Caco-2 (cell line): ENCODE measurements around the gene SLC23A3. TPM values are rescaled to one million over a fixed set of nuclear protein-coding genes. Genes with fewer than 3 reads are reported as not detected.

ENCODE experiments used
- BruUV-seq: library from RNA; stranded (reverse); fragments of 400-500 nt; replicated peaks from 2 replicates; lab custom pipeline; 2021; lab: Mats Ljungman, UMichigan
- CTCF ChIA-PET: fragments of 300-600 bp; sonication (Branson Sonifier 250); formaldehyde crosslinking; loops from one replicate; lab custom pipeline; 2022; ENCODE audit warnings: antibody characterized with exemption; lab: Charles Lee
- POLR2A ChIA-PET: fragments of 300-600 bp; sonication (Branson Sonifier 250); formaldehyde crosslinking; loops from one replicate; lab custom pipeline; 2022; ENCODE audit warnings: antibody characterized with exemption; lab: Charles Lee
- DNase-seq, 2 experiments: peaks; one replicate each; pipeline versions ENCODE4 v3.0.0 to v3.0.0-alpha.2; 2020 to 2022
- H3K27me3 ChIP-seq: replicated peaks from 2 replicates; pipeline ENCODE4 v1.6.0; 2011; ENCODE audit warnings: low read length; ENCODE audit not compliant: control insufficient read depth, insufficient read depth
- H3K36me3 ChIP-seq: 2 replicates; pipeline ENCODE4 v1.5.1; 2011; ENCODE audit warnings: low read length; ENCODE audit not compliant: control insufficient read depth, insufficient read depth
- H3K4me1 ChIP-seq: fragments of 250-450 bp; sonication (Bioruptor Pico); 2 replicates; pipeline ENCODE4 v1.5.1; 2020; ENCODE audit warnings: mild to moderate bottlenecking
- H3K4me3 ChIP-seq: 2 replicates; pipeline ENCODE4 v1.5.1; 2011; ENCODE audit warnings: low read depth, mild to moderate bottlenecking, control low read depth, low read length
- H3K9me3 ChIP-seq: fragments of 250-450 bp; sonication (Bioruptor Pico); 2 replicates; pipeline ENCODE4 v1.5.1; 2020; ENCODE audit warnings: mild to moderate bottlenecking, moderate library complexity
- H3K27ac Mint-ChIP-seq: one replicate; pipeline ENCODE4 v1.8.0; 2022; ENCODE audit warnings: mixed read lengths; ENCODE audit not compliant: unreplicated experiment
- H3K27me3 Mint-ChIP-seq: one replicate; pipeline ENCODE4 v1.8.0; 2022; ENCODE audit warnings: mixed read lengths; ENCODE audit not compliant: insufficient read depth, unreplicated experiment
- H3K36me3 Mint-ChIP-seq: one replicate; pipeline ENCODE4 v1.8.0; 2022; ENCODE audit warnings: mild to moderate bottlenecking, mixed read lengths; ENCODE audit not compliant: insufficient read depth, unreplicated experiment
- H3K4me1 Mint-ChIP-seq: one replicate; pipeline ENCODE4 v1.8.0; 2022; ENCODE audit warnings: low read depth, mixed read lengths; ENCODE audit not compliant: unreplicated experiment
- H3K4me3 Mint-ChIP-seq: one replicate; pipeline ENCODE4 v1.8.0; 2022; ENCODE audit warnings: mild to moderate bottlenecking, moderate library complexity, mixed read lengths; ENCODE audit not compliant: unreplicated experiment
- H3K9me3 Mint-ChIP-seq: one replicate; pipeline ENCODE4 v1.8.0; 2022; ENCODE audit warnings: mixed read lengths; ENCODE audit not compliant: unreplicated experiment
- CTCF ChIP-seq, 2 experiments: fragments of 200-600 bp in 1 of 2; IDR thresholded peaks; 1 replicate in 1 of 2; 2 replicates in 1 of 2; pipeline versions ENCODE4 v1.5.1 to v1.8.0; 2011 to 2022; ENCODE audit warnings: antibody characterized with exemption in 1 of 2, control low read depth in 1 of 2, inconsistent platforms in 1 of 2, low read depth in 1 of 2, low read length in 1 of 2, mild to moderate bottlenecking in 1 of 2, moderate library complexity in 1 of 2; ENCODE audit not compliant: insufficient read depth in 1 of 2, severe bottlenecking in 1 of 2, unreplicated experiment in 1 of 2
- intact Hi-C: fragments of 100-400 bp; cut with micrococcal nuclease; formaldehyde crosslinking; loops from one replicate; pipeline ENCODE4 v1.10.0; 2022; ENCODE audit not compliant: unreplicated experiment
- total RNA-seq: library from RNA; stranded (reverse); gene quantifications from 2 replicates; pipeline ENCODE4 v1.2.3, GENCODE V29; 2022

The SLC23A3 gene
- total RNA-seq, 1 experiment from 2014 or later, result 7.1 TPM

DNA sequence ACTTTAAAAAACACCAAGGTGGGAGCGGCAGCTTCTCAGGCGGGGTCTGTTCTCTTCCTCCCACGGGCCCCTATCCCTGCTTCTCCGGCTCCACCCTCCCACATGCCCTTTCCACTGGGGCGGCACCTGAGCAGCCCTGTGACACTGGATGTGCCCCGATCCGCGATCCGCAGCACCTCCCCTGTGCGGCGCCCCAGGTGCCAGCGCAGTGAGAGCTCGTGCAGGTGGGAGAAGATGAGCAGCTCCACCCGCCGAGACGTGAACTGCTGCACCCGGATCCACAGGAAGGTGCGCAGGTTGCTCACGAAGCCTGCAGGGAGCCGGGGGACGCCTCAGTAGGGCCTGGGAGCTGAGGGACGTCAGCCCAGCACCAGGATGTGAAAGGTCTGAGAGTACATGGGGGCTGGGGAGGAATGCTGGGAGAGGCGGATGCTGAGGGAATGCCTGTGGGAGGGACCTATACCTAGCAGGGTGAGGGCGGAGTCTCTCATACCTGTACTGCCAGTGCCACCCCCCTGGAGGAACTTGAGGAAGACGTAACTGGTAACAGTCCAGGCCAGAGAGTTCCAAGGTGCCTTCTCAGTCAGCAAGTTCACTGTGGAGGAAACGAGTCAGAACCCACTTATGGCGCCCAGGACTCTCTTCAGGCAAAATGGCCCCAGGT lies 46.2 kb upstream of the SLC23A3 start:
- CTCF ChIA-PET, result interaction anchor here (0.6 kb wide), 1 partner anchor 45 kb away, joined by 3 read pairs; no protein-coding TSS in a partner anchor
- Histone ChIP-seq H3K36me3 (peaks cover 9% of the 10 kb centered on the region), H3K9me3 (no peaks in the 10 kb centered on the region), H3K4me3 (no peak overlapping the region), H3K27me3 (no peaks in the 10 kb centered on the region), H3K4me1 (peaks cover 18% of the 10 kb centered on the region)
- no peak for DNase-seq
- intact Hi-C loops, result loop anchor here (5.0 kb wide), 1 partner anchor 171 kb away; the partner anchor contains the start of gene DNPEP
- TF ChIP-seq CTCF (IDR thresholded peaks at IDR 0.05; ENCODE audit: insufficient read depth in 1 of 2, low read depth in 1 of 2, low read length in 1 of 2, severe bottlenecking in 1 of 2, unreplicated experiment in 1 of 2), result no peak
- peak overlapping the region; percentile 95 for H3K27ac Mint-ChIP-seq
- H3K36me3 Mint-ChIP-seq, result peaks cover 54% of the 10 kb centered on the region
- POLR2A ChIA-PET, result interaction anchor here (2.6 kb wide), 1 partner anchor 9 kb away, joined by 29 read pairs; the partner anchor contains the start of gene ZFAND2B
- no peaks in the 10 kb centered on the region for H3K4me1 Mint-ChIP-seq
- no peaks in the 10 kb centered on the region for H3K27me3 Mint-ChIP-seq
- H3K4me3 Mint-ChIP-seq, result no peak overlapping the region
- no peaks in the 10 kb centered on the region for H3K9me3 Mint-ChIP-seq
- no TSS peak for BruUV-seq

- Histone ChIP-seq H3K27me3 (no peaks in the 10 kb centered on the region), H3K4me3 (no peak overlapping the region), H3K4me1 (peaks cover 18% of the 10 kb centered on the region), H3K36me3 (peaks cover 13% of the 10 kb centered on the region), H3K9me3 (no peaks in the 10 kb centered on the region)
- no TSS peak for BruUV-seq
- no peaks in the 10 kb centered on the region for H3K27me3 Mint-ChIP-seq
- CTCF ChIA-PET, result no interaction called here
- no peak for TF ChIP-seq CTCF (IDR thresholded peaks at IDR 0.05; ENCODE audit: insufficient read depth in 1 of 2, low read depth in 1 of 2, low read length in 1 of 2, severe bottlenecking in 1 of 2, unreplicated experiment in 1 of 2)
- DNase-seq, result no peak
- H3K4me3 Mint-ChIP-seq, result no peak overlapping the region
- intact Hi-C loops, result loop anchor here (5.0 kb wide), 1 partner anchor 173 kb away; the partner anchor contains the start of gene DNPEP
- peaks cover 62% of the 10 kb centered on the region for H3K36me3 Mint-ChIP-seq
- no peak overlapping the region for H3K27ac Mint-ChIP-seq
- no peaks in the 10 kb centered on the region for H3K9me3 Mint-ChIP-seq
- H3K4me1 Mint-ChIP-seq, result no peaks in the 10 kb centered on the region
- POLR2A ChIA-PET, result no interaction called here
Observed at GRCh38 chr2:219214786-219215185, 45.0 kb upstream of the SLC23A3 start.

- Mint-ChIP-seq H3K36me3 (peaks cover 61% of the 10 kb centered on the region), H3K27ac (no peak overlapping the region), H3K9me3 (no peaks in the 10 kb centered on the region), H3K4me1 (no peaks in the 10 kb centered on the region), H3K27me3 (no peaks in the 10 kb centered on the region), H3K4me3 (no peak overlapping the region)
- no peak for TF ChIP-seq CTCF (IDR thresholded peaks at IDR 0.05; ENCODE audit: insufficient read depth in 1 of 2, low read depth in 1 of 2, low read length in 1 of 2, severe bottlenecking in 1 of 2, unreplicated experiment in 1 of 2)
- peaks cover 15% of the 10 kb centered on the region for H3K36me3 ChIP-seq
- CTCF ChIA-PET, result no interaction called here
- no peak overlapping the region for H3K4me3 ChIP-seq
- DNase-seq, result peak in 1 of 2 experiments; percentile 10
- H3K27me3 ChIP-seq, result no peaks in the 10 kb centered on the region
- intact Hi-C loops, result no loop called here
- H3K9me3 ChIP-seq, result no peaks in the 10 kb centered on the region
- BruUV-seq, result no TSS peak
- H3K4me1 ChIP-seq, result peaks cover 15% of the 10 kb centered on the region
- POLR2A ChIA-PET, result no interaction called here
Observed at GRCh38 chr2:219214141-219214540, 44.3 kb upstream of the SLC23A3 start.
